Measurements from ENCODE around the gene KRT73. TPM values are rescaled to one million over a fixed set of nuclear protein-coding genes. Genes with fewer than 3 reads are reported as not detected.
A peak's percentile ranks its signal among the peaks of the same experiment; 100 is the strongest.

KRT73 gene
- total RNA-seq, 6 donors from 2014 or later, result 0.15 to 0.55 TPM; not detected in 4

GRCh38 chr12:52615208-52615868 is 3.0 kb downstream of the KRT73 start:
- H3K27ac ChIP-seq, result no peak overlapping the region
- H3K36me3 ChIP-seq, result no peaks in the 10 kb centered on the region
- no peaks in the 10 kb centered on the region for H3K9me3 ChIP-seq
- DNase-seq (no peak), ATAC-seq (ENCODE audit: low FRiP score in 2 of 2) (no peak)
- WGBS, 2 donors, result 51% methylated on average over 4 to 6 of the region's 6 CpGs
- no peaks in the 10 kb centered on the region for H3K27me3 ChIP-seq
- H3K4me1 ChIP-seq, result no peaks in the 10 kb centered on the region
- no peak overlapping the region for H3K4me3 ChIP-seq
- no peak for TF ChIP-seq POLR2AphosphoS5 (IDR thresholded peaks at IDR 0.05)

DNA sequence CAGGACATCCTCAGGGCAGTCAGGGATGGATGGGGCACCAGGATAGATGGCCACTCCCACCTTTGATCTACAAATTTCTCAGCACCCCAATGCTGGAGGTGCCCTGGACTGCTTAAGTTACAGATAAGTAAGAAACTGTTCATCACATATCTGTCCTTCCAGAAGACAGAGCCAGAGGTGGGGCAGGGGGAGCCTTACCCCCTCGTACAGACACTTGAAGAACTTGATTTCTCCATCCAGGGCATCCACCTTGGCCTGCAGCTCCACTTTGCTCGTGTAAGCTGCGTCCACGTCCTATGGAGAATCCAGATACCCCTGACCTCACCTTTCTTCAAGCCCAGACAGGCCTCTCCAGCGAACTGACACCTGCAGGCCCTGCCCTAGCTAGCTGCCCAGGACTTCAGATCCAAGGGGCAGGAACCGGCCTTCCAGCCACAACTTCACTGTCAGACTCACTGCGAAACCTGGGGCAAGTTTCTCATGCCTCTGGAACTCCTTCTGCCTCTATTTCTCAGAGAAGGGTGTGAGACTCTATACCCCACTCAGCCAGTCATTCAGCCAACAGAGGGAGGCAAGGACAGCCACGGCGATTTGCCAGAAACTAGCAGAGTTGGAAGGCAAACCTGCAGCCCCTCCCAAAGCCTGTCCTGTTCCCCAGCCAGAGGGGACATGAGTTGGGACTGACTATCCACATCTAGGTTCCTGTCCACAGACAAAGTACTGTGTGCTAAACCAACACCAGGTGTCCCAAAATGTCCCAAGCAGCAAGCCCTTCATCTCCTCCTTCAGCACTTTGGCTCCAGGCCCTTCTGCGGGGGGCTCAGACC is 3.8 kb downstream of the KRT73 start:
- no peak for ATAC-seq (ENCODE audit: low FRiP score in 2 of 2)
- H3K27ac ChIP-seq, result no peak overlapping the region
- no peak overlapping the region for H3K4me3 ChIP-seq
- H3K9me3 ChIP-seq, result no peaks in the 10 kb centered on the region
- no peak for TF ChIP-seq CTCF (IDR thresholded peaks at IDR 0.05)
- no peak for TF ChIP-seq POLR2A (IDR thresholded peaks at IDR 0.05)
- TF ChIP-seq POLR2AphosphoS5 (IDR thresholded peaks at IDR 0.05), result no peak
- no peak for TF ChIP-seq EP300 (IDR thresholded peaks at IDR 0.05)
- DNase-seq, result no peak
- no peaks in the 10 kb centered on the region for H3K36me3 ChIP-seq
- 90 to 93% methylated on average over 9 to 10 of the region's 10 CpGs for WGBS, 2 donors
- no peaks in the 10 kb centered on the region for H3K4me1 ChIP-seq
- no peaks in the 10 kb centered on the region for H3K27me3 ChIP-seq

GRCh38 chr12:52613384-52614030 is 4.9 kb downstream of the KRT73 start:
- no peaks in the 10 kb centered on the region for H3K4me1 ChIP-seq
- H3K27ac ChIP-seq, result no peak overlapping the region
- DNase-seq, result peak in 1 of 2 donors; percentile 24
- H3K4me3 ChIP-seq, result no peak overlapping the region
- no peak for TF ChIP-seq EP300 (IDR thresholded peaks at IDR 0.05)
- TF ChIP-seq POLR2A (IDR thresholded peaks at IDR 0.05), result no peak
- no peak for TF ChIP-seq POLR2AphosphoS5 (IDR thresholded peaks at IDR 0.05)
- no peak for TF ChIP-seq CTCF (IDR thresholded peaks at IDR 0.05)
- H3K9me3 ChIP-seq, result no peaks in the 10 kb centered on the region
- ATAC-seq (ENCODE audit: low FRiP score in 2 of 2), result no peak
- H3K36me3 ChIP-seq, result no peaks in the 10 kb centered on the region
- 88 to 96% methylated on average over 6 to 9 of the region's 9 CpGs for WGBS, 2 donors
- H3K27me3 ChIP-seq, result no peaks in the 10 kb centered on the region

DNA sequence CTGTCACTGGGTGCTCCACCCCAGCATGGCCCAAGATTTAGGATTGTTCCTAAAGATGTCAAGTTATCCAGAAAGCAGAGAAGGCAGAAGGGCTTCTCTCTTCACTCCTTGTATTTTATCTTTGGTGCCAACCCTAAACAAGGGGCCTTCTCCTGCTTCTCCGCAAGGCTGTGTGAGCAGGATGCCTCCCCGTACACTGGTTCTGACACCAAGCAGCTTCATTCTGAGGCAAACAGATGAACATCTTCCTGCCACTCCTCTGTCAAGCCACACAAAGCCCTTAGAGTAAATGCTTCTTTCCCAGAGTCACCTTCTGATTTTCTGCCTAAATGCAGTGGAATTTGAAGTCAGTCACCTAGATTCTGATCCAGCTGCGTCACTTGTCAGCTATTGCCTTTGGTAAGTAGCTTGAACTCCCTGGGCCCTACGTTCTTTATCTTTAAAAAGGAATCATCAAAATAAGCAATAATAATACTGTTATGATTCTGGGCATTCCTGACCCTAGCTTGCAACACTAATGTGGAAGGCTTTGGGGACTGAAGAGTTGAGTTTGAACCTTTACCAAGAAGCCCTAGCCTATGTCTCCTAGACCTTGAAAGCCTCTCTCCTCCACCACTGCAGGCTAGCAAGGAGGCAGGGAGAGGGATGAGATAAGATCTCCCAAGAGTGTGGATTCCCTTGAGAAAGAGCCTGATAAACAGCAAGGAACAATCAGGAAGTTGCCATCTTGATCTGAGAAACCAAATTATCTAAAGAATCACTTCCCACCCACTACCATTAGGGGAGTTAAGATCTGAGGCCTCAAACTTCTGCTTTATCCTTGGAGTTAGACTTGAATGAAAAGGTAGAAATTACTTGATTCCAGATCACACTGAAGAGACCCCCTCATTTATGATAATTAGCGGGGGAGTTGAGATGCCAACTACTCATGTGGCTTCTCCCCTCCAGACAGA is 5.7 kb downstream of the KRT73 start:
- no peaks in the 10 kb centered on the region for H3K27me3 ChIP-seq
- WGBS, 2 donors, result 85 to 87% methylated on average over 5 of the region's 5 CpGs
- H3K9me3 ChIP-seq, result no peaks in the 10 kb centered on the region
- H3K36me3 ChIP-seq, result no peaks in the 10 kb centered on the region
- H3K27ac ChIP-seq, result no peak overlapping the region
- TF ChIP-seq POLR2AphosphoS5 (IDR thresholded peaks at IDR 0.05) (no peak), EP300 (IDR thresholded peaks at IDR 0.05) (no peak), CTCF (IDR thresholded peaks at IDR 0.05) (no peak), POLR2A (IDR thresholded peaks at IDR 0.05) (no peak)
- H3K4me3 ChIP-seq, result no peak overlapping the region
- no peaks in the 10 kb centered on the region for H3K4me1 ChIP-seq
- ATAC-seq (ENCODE audit: low FRiP score in 2 of 2), result no peak
- no peak for DNase-seq
